Mucosa of descending colon (tissue), 3 donors: ENCODE measurements around the gene IGF1. TPM values are rescaled to one million over a fixed set of nuclear protein-coding genes. Genes with fewer than 3 reads are reported as not detected.

Experiments
- ATAC-seq: fragments of 200-7000 bp; cut with Tn5 transposase; one replicate; pipeline ENCODE4 v1.9.1; 2020; ENCODE audit warnings: mild to moderate bottlenecking, moderate library complexity
- DNase-seq, 3 donors: peaks; one replicate each; pipeline ENCODE4 v3.0.0-alpha.2; 2020
- H3K36me3 ChIP-seq: fragments of 200-600 bp; one replicate; pipeline ENCODE4 v1.8.0; 2021; ENCODE audit warnings: low read depth, mild to moderate bottlenecking
- H3K4me1 ChIP-seq: fragments of 200-600 bp; one replicate; pipeline ENCODE4 v1.8.0; 2021; ENCODE audit warnings: low read depth, mild to moderate bottlenecking
- H3K4me3 ChIP-seq: fragments of 200-600 bp; one replicate; pipeline ENCODE4 v1.8.0; 2021; ENCODE audit warnings: mild to moderate bottlenecking
- H3K9me3 ChIP-seq: fragments of 200-600 bp; one replicate; pipeline ENCODE4 v1.8.0; 2021; ENCODE audit warnings: mild to moderate bottlenecking
- intact Hi-C, 2 donors: fragments of 100-400 bp; cut with DNase I in 1 of 2; cut with micrococcal nuclease in 1 of 2; formaldehyde crosslinking; loops; one replicate each; pipeline versions ENCODE4 v1.11.0 to v1.11.1; 2022; cut with DNase I, micrococcal nuclease
- total RNA-seq, 3 donors: library from RNA; stranded (reverse); fragmentation: NEBNext Ultra II Directional in 2 of 3; extraction: Animal tissue kit (Norgen Biotek cat#: 25700) in 2 of 3; gene quantifications; one replicate each; pipeline versions ENCODE4 v1.2.1 to v1.2.4, GENCODE V29; 2021 to 2023
- TF ChIP-seq, protein P1 (sequence below): fragments of 200-600 bp; IDR thresholded peaks from one replicate; pipeline ENCODE4 v1.8.0; 2022; ENCODE audit warnings: antibody characterized with exemption, mild to moderate bottlenecking
- donor health status: DM: no; HTN: no; CAD: no; lungs with moderate emphysema.
- donor health status: DM: no; HTN: no; CAD: no.
- donor health status: DM: no; HTN: yes; CAD: no.

IGF1 gene
- total RNA-seq, 3 donors from 2014 or later = 2.5 to 12.6 (median 9.4) TPM

DNA sequence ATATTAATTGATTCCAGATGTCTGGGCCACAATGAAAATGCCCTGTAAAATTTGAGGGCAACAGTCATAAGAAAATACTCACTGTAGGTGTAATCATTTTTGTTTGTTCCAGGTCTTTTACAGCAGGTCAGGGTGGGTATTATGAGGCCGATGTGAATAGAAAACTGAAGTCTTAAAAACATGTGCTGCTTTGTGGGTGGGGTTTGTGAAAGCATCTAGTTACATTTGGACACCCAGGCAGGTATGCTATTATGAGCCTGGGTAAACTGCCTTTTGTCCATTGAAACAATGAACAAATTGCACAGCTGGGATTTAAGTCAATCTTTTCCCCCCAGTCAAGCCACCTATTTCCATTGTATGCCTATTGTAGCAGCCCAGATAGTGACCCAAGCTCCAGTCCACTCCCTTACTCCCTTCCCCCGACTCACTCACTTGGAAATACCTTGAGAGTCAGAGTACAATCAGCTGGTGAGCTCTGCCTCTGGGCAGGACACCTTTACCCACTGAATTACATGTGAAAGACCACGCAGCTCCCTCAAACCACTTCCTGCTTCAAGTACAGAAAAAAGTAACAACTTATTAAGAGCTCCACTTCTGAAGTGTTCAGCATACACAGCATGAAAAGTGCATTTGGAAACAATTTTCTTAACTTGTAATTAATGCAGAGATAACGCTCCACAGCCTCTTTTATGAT, 1.8 kb downstream of the IGF1 start:
- DNase-seq = peak in 1 of 3 donors; percentile 32
- H3K4me1 ChIP-seq = no peaks in the 10 kb centered on the region
- TF ChIP-seq, protein P1, sequence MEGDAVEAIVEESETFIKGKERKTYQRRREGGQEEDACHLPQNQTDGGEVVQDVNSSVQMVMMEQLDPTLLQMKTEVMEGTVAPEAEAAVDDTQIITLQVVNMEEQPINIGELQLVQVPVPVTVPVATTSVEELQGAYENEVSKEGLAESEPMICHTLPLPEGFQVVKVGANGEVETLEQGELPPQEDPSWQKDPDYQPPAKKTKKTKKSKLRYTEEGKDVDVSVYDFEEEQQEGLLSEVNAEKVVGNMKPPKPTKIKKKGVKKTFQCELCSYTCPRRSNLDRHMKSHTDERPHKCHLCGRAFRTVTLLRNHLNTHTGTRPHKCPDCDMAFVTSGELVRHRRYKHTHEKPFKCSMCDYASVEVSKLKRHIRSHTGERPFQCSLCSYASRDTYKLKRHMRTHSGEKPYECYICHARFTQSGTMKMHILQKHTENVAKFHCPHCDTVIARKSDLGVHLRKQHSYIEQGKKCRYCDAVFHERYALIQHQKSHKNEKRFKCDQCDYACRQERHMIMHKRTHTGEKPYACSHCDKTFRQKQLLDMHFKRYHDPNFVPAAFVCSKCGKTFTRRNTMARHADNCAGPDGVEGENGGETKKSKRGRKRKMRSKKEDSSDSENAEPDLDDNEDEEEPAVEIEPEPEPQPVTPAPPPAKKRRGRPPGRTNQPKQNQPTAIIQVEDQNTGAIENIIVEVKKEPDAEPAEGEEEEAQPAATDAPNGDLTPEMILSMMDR = no peak
- H3K9me3 ChIP-seq = no peaks in the 10 kb centered on the region
- ATAC-seq = peak; percentile 60
- no peak overlapping the region for H3K4me3 ChIP-seq
- no peaks in the 10 kb centered on the region for H3K36me3 ChIP-seq
- intact Hi-C loops = no loop called here

DNA sequence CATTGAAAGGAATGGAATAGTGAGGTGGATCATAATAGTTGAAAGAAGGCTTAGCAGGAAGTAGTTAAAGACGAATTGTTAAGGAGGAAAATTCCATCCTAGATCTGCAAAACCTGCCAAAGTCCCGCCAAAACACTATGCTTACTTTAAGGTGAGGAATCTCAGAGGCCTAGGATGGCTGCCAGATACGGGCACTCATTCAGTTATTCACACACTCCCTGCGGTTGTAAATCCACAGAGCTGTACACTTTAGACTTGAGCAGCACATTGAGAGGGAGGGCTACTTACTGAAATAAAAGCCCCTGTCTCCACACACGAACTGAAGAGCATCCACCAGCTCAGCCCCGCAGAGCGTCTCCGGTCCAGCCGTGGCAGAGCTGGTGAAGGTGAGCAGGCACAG, 5.0 kb downstream of the IGF1 start:
- TF ChIP-seq, protein P1 = no peak
- intact Hi-C loops = no loop called here
- H3K9me3 ChIP-seq = no peaks in the 10 kb centered on the region
- no peak for DNase-seq
- no peaks in the 10 kb centered on the region for H3K36me3 ChIP-seq
- no peak for ATAC-seq
- H3K4me1 ChIP-seq = no peaks in the 10 kb centered on the region
- no peak overlapping the region for H3K4me3 ChIP-seq

DNA sequence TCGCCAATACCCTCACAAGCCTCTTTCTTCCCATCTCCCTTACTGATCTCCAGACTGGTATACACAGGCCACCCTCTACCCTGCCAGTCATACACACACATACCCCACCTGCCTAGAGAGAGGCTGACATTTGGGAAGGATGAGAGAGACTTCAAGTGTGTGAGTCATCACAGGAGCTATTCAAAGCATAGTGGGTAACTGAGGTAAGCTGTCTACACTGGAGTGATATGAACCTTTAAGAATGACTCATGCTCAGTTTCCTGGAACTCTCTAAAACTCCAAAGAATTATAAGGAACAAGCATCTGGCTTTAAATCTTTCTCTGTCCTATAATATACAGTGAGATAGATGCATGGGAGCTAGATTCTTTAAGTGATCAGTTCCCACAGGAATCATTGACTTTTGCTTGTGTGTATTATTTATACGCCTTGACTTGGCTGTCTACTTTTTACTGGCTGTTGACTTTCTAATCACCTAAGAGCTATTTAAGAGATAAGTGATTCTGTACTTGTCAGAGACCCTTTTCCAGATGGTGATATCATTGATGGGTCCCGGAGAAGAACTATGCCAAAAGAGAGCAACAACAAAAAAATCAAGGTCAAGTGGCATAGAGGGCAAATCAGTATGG, 5.8 kb downstream of the IGF1 start:
- TF ChIP-seq, protein P1 = no peak
- intact Hi-C loops = no loop called here
- Histone ChIP-seq H3K4me3 (no peak overlapping the region), H3K4me1 (no peaks in the 10 kb centered on the region), H3K9me3 (no peaks in the 10 kb centered on the region), H3K36me3 (no peaks in the 10 kb centered on the region)
- ATAC-seq = no peak
- no peak for DNase-seq

DNA sequence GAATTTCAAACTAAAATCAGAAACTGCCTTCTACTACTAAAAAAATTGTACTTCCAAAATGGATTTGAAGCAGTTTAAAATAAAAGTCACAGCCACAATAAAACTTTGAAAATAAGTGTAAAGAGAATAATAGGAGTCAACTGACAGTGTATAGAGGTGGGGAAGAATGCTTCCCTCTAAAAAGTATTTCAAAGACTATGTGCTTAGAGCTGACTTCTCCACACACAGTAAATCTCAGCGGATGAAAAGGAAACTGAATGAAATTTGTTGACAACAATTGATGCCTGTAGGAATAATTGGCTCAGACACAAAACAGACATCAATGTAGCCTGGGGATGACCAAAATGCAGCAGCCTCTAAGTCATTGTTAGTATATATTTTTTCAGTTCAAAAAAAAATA, 7.9 kb downstream of the IGF1 start:
- ATAC-seq = no peak
- Histone ChIP-seq H3K36me3 (no peaks in the 10 kb centered on the region), H3K4me1 (no peaks in the 10 kb centered on the region), H3K4me3 (no peak overlapping the region), H3K9me3 (no peaks in the 10 kb centered on the region)
- TF ChIP-seq, protein P1 = no peak
- intact Hi-C loops = no loop called here
- no peak for DNase-seq

DNA sequence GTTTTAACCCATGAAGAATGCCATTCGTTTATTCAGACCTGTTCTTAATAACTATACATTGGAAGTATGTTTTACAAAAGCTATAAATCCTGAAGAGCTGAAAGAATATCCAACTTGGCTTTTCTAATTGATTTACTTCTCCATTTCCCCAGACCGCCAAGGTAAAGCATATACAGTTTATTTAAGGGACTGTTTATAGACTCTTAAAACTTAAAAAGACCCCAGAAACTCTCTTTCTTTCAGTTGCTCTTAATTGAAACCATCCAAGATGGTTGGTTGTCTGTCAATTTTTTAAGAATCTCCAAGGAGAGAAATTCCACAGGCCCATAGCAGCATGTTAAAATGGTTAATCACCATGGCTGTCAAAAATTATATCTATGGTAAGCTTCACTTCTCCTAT, 8.8 kb downstream of the IGF1 start:
- H3K9me3 ChIP-seq = no peaks in the 10 kb centered on the region
- H3K4me3 ChIP-seq = no peak overlapping the region
- H3K36me3 ChIP-seq = no peaks in the 10 kb centered on the region
- DNase-seq = no peak
- no peak for ATAC-seq
- intact Hi-C loops = no loop called here
- H3K4me1 ChIP-seq = no peaks in the 10 kb centered on the region
- TF ChIP-seq, protein P1 = no peak
